ENCODE results near the gene MRPL50. TPM values are rescaled to one million over a fixed set of nuclear protein-coding genes. Genes with fewer than 3 reads are reported as not detected.

MRPL50 gene
- total and polyA plus RNA-seq, 2 donors (not counting 1 experiment from before 2014, with no cell fraction given) = 4.0 to 18.0 TPM

DNA sequence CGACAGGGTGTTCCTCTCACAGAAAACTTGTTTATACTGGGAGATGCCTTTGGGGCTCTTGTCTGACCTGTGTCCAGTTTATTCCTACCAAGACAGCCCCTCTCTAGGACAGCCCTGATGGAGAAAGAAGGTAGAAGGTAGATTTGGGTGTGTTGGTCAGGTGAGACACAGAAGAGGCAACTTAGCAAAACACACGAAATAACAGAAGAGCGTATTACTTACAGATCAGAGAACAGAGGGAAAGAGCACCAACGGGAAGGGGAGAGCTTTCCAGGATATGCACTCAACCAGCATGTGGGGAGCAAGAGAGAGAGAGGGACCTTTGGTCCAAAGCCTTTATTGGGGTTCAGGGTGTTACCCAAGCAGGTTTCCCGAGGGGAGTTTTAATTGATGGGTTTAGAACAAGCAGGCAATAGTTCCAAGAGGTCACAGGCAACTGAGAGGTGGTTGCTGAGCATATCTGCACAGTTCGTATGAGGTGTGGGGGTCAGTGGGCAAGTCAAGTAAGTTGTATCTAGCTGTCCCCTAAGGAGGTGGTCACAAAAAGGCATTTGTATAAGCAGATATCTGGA lies 45.4 kb downstream of the MRPL50 start:
- no peak overlapping the region for H3K9ac ChIP-seq (ENCODE audit: low read length)
- ChIA-PET CTCF (interaction anchor here (0.7 kb wide), 1 partner anchor 920 kb away, joined by 3 read pairs; no protein-coding TSS in a partner anchor), POLR2A (no interaction called here)
- H3K27ac ChIP-seq (ENCODE audit: low read length in 2 of 2) = no peak overlapping the region
- no peaks in the 10 kb centered on the region for H3K36me3 ChIP-seq (replicated peaks in 1 of 2; ENCODE audit: control extremely low read depth in 1 of 2, control insufficient read depth in 1 of 2, extremely low read depth in 1 of 2, insufficient read depth in 2 of 2, low read length in 1 of 2)
- peaks cover 19% of the 10 kb centered on the region for H3K27me3 Mint-ChIP-seq
- ATAC-seq (ENCODE audit: low read depth) (no peak), DNase-seq (no peak)
- no peaks in the 10 kb centered on the region for H3K9me3 ChIP-seq (ENCODE audit: control extremely low read depth in 1 of 3, control insufficient read depth in 2 of 3, insufficient read depth in 1 of 3, low read length in 2 of 3)
- no peak overlapping the region for H3K4me2 ChIP-seq (replicated peaks; ENCODE audit: low read depth, low read length, poor library complexity, severe bottlenecking)
- H3K27me3 ChIP-seq (replicated peaks in 1 of 4; ENCODE audit: control extremely low read depth in 1 of 4, control insufficient read depth in 3 of 4, insufficient read depth in 4 of 4, low read length in 3 of 4) = peaks cover 0 to 4% (median 0%) of the 10 kb centered on the region in 4 experiments
- 93% methylated on average over 5 of the region's 6 CpGs for WGBS (ENCODE audit: insufficient coverage)
- H3K4me3 Mint-ChIP-seq = no peak overlapping the region
- H3K4me3 ChIP-seq (ENCODE audit: control extremely low read depth in 1 of 5, extremely low read depth in 1 of 5, insufficient read depth in 1 of 5, low read depth in 2 of 5, low read length in 4 of 5) = no peak overlapping the region
- no peak overlapping the region for H3K27ac Mint-ChIP-seq
- H2AFZ ChIP-seq (ENCODE audit: insufficient read depth, low read depth, low read length, poor library complexity, severe bottlenecking) = no peak overlapping the region
- no peaks in the 10 kb centered on the region for H4K20me1 ChIP-seq (ENCODE audit: control insufficient read depth, insufficient read depth, low read length, poor library complexity, severe bottlenecking)
- TF ChIP-seq, protein P1, sequence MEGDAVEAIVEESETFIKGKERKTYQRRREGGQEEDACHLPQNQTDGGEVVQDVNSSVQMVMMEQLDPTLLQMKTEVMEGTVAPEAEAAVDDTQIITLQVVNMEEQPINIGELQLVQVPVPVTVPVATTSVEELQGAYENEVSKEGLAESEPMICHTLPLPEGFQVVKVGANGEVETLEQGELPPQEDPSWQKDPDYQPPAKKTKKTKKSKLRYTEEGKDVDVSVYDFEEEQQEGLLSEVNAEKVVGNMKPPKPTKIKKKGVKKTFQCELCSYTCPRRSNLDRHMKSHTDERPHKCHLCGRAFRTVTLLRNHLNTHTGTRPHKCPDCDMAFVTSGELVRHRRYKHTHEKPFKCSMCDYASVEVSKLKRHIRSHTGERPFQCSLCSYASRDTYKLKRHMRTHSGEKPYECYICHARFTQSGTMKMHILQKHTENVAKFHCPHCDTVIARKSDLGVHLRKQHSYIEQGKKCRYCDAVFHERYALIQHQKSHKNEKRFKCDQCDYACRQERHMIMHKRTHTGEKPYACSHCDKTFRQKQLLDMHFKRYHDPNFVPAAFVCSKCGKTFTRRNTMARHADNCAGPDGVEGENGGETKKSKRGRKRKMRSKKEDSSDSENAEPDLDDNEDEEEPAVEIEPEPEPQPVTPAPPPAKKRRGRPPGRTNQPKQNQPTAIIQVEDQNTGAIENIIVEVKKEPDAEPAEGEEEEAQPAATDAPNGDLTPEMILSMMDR (IDR thresholded peaks at IDR 0.05) = no peak
- TF ChIP-seq EZH2 (IDR thresholded peaks at IDR 0.05; ENCODE audit: borderline replicate concordance, insufficient read depth, low read depth, low read length, poor library complexity, severe bottlenecking) = no peak
- intact Hi-C loops (cut with micrococcal nuclease) = no loop called here
- peaks cover 5% of the 10 kb centered on the region for H3K9me3 Mint-ChIP-seq (ENCODE audit: insufficient read depth)
- H3K4me1 Mint-ChIP-seq = no peaks in the 10 kb centered on the region
- no peaks in the 10 kb centered on the region for H3K79me2 ChIP-seq (ENCODE audit: control insufficient read depth, insufficient read depth, low read length)
- H3K4me1 ChIP-seq (ENCODE audit: control insufficient read depth in 2 of 2, insufficient read depth in 2 of 2, low read length in 2 of 2) = no peaks in the 10 kb centered on the region

DNA sequence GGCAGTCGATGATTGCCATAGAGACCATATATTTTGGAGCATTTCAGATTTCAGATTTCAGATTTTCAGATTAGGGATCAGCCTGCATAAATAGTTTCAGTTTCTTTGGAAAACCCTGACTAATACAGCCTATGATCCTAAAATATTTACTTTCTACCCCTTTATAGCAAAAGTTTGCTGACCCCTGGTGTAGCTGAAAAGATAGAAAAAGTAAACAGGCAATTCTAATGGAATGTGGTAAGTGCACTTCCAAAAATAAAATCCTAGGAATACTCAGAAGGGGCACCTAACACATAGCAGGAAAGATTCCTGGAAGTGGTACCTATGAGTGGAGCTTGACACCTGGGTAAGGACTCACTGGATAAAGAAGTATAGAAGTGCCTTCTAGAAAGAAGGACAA lies 48.1 kb downstream of the MRPL50 start:
- ATAC-seq (ENCODE audit: low read depth) (no peak), DNase-seq (no peak)
- intact Hi-C loops (cut with micrococcal nuclease) = no loop called here
- Mint-ChIP-seq H3K4me1 (no peaks in the 10 kb centered on the region), H3K4me3 (no peak overlapping the region), H3K27ac (no peak overlapping the region), H3K9me3 (ENCODE audit: insufficient read depth) (peaks cover 5% of the 10 kb centered on the region), H3K27me3 (peaks cover 27% of the 10 kb centered on the region)
- Histone ChIP-seq H3K4me2 (replicated peaks; ENCODE audit: low read depth, low read length, poor library complexity, severe bottlenecking) (no peak overlapping the region), H3K27ac (ENCODE audit: low read length in 2 of 2) (no peak overlapping the region), H2AFZ (ENCODE audit: insufficient read depth, low read depth, low read length, poor library complexity, severe bottlenecking) (no peak overlapping the region), H3K36me3 (replicated peaks in 1 of 2; ENCODE audit: control extremely low read depth in 1 of 2, control insufficient read depth in 1 of 2, extremely low read depth in 1 of 2, insufficient read depth in 2 of 2, low read length in 1 of 2) (no peaks in the 10 kb centered on the region), H3K4me1 (ENCODE audit: control insufficient read depth in 2 of 2, insufficient read depth in 2 of 2, low read length in 2 of 2) (no peaks in the 10 kb centered on the region), H3K79me2 (ENCODE audit: control insufficient read depth, insufficient read depth, low read length) (no peaks in the 10 kb centered on the region), H3K27me3 (replicated peaks in 1 of 4; ENCODE audit: control extremely low read depth in 1 of 4, control insufficient read depth in 3 of 4, insufficient read depth in 4 of 4, low read length in 3 of 4) (no peaks in the 10 kb centered on the region), H4K20me1 (ENCODE audit: control insufficient read depth, insufficient read depth, low read length, poor library complexity, severe bottlenecking) (no peaks in the 10 kb centered on the region), H3K9me3 (ENCODE audit: control extremely low read depth in 1 of 3, control insufficient read depth in 2 of 3, insufficient read depth in 1 of 3, low read length in 2 of 3) (no peaks in the 10 kb centered on the region), H3K4me3 (ENCODE audit: control extremely low read depth in 1 of 5, extremely low read depth in 1 of 5, insufficient read depth in 1 of 5, low read depth in 2 of 5, low read length in 4 of 5) (no peak overlapping the region), H3K9ac (ENCODE audit: low read length) (no peak overlapping the region)
- WGBS (ENCODE audit: insufficient coverage) = no CpG with 5 or more reads among the region's 1 CpG
- ChIA-PET POLR2A (no interaction called here), CTCF (no interaction called here)
- no peak for TF ChIP-seq EZH2 (IDR thresholded peaks at IDR 0.05; ENCODE audit: borderline replicate concordance, insufficient read depth, low read depth, low read length, poor library complexity, severe bottlenecking)
- TF ChIP-seq, protein P1 (IDR thresholded peaks at IDR 0.05) = no peak

Measured in B cell (primary cell).